Right lobe of liver (tissue), 6 donors: ENCODE data around the gene ITGA5. TPM values are rescaled to one million over a fixed set of nuclear protein-coding genes. Genes with fewer than 3 reads are reported as not detected.
A peak's percentile ranks its signal among the peaks of the same experiment; 100 is the strongest.

ENCODE experiments used
- ATAC-seq, 4 donors: fragments of 200-7000 bp; cut with Tn5 transposase; one replicate each; pipeline ENCODE4 v1.9.1; 2020; ENCODE audit warnings: mild to moderate bottlenecking in 4 of 4, moderate library complexity in 4 of 4
- DNase-seq, 3 donors: peaks; one replicate each; pipeline ENCODE4 v3.0.0-alpha.2; 2020
- H3K27ac ChIP-seq, 3 donors: fragments of 200-600 bp; one replicate each; pipeline ENCODE4 v1.8.0; 2022
- H3K27me3 ChIP-seq, 2 donors: fragments of 200-600 bp; one replicate each; pipeline ENCODE4 v1.8.0; 2022
- H3K36me3 ChIP-seq, 4 donors: fragments of 200-600 bp; sonication (generic) in 1 of 4; one replicate each; pipeline versions ENCODE4 v1.5.1 to v1.8.0; 2017 to 2022; ENCODE audit warnings: control low read depth in 1 of 4
- H3K4me1 ChIP-seq, 4 donors: fragments of 200-600 bp; sonication (generic) in 1 of 4; one replicate each; pipeline versions ENCODE4 v1.5.1 to v1.8.0; 2017 to 2022; ENCODE audit warnings: control low read depth in 1 of 4
- H3K4me3 ChIP-seq, 3 donors: fragments of 200-600 bp; one replicate each; pipeline ENCODE4 v1.8.0; 2022
- H3K9me3 ChIP-seq, 4 donors: fragments of 200-600 bp; sonication (generic) in 1 of 4; one replicate each; pipeline versions ENCODE4 v1.5.1 to v1.8.0; 2017 to 2022; ENCODE audit warnings: control low read depth in 1 of 4
- POLR2A ChIP-seq: fragments of 450-650 bp; IDR thresholded peaks from one replicate; pipeline ENCODE4 v1.6.1; 2017; ENCODE audit warnings: antibody characterized with exemption, mild to moderate bottlenecking
- WGBS: methylation state at CpG from one replicate; pipeline ENCODE4 v1.1.6; 2018; ENCODE audit warnings: low coverage, low lambda C conversion rate; ENCODE audit not compliant: insufficient coverage; ENCODE audit errors: missing lambda C conversion rate; 5-methylcytosine and 5-hydroxymethylcytosine counted together
- intact Hi-C, 2 donors: fragments of 100-400 bp; cut with DNase I; formaldehyde crosslinking; loops; one replicate each; pipeline versions ENCODE4 v1.11.2 to v1.14.1; 2022
- long read RNA-seq: library from polyadenylated mRNA; unstranded; transcript quantifications from one replicate; pipeline ENCODE4 v2.0.0, GENCODE V29; 2019
- total RNA-seq, 6 experiments: library from RNA; depleted of rRNA in 2 of 6; stranded (reverse); fragments of >200 nt in 2 of 6; fragmentation: NEBNext Ultra II Directional in 3 of 6; extraction: Animal tissue kit (Norgen Biotek cat#: 25700) in 3 of 6; gene quantifications; one replicate each; pipeline versions ENCODE4 v1.1.0 to v1.2.4, GENCODE V29; 2016 to 2023
- TF ChIP-seq, protein P1 (sequence below), 4 donors: fragments of 200-600 bp in 3 of 4; fragments of 450-650 bp in 1 of 4; IDR thresholded peaks; one replicate each; pipeline versions ENCODE4 v1.5.1 to v1.8.0; 2016 to 2022; ENCODE audit warnings: antibody characterized with exemption in 4 of 4, mild to moderate bottlenecking in 2 of 4
- donor health status: DM: no; HTN: yes; CAD: no.
- donor health status: DM: no; HTN: no; CAD: no.
- donor health status: DM: no; HTN: no; CAD: no.
- donor health status: DM: no; HTN: yes; CAD: no.
- donor health status: DM: no; HTN: yes; CAD: no.

The ITGA5 gene
- total RNA-seq: 10 to 100 TPM; 31.2 to 75.6 (median 35.5) TPM
- long read RNA-seq, partial matches to known transcripts: 1 of 3 reads
- long read RNA-seq, other reads (novel, unspliced or antisense): 2 of 3 reads

- intact Hi-C loops: no loop called here
- 2% methylated on average over 7 of the region's 46 CpGs for WGBS
- Histone ChIP-seq H3K4me3 (peak within 1 kb of the TSS; percentile 67 to 88 (median 70)), H3K9me3 (no peaks in the 10 kb centered on the region), H3K4me1 (peaks cover 0 to 32% (median 10%) of the 10 kb centered on the region in 4 donors), H3K27ac (peak within 1 kb of the TSS; percentile 79 to 89 (median 86)), H3K36me3 (no peaks in the 10 kb centered on the region), H3K27me3 (no peaks in the 10 kb centered on the region)
- DNase-seq (peak; percentile 87 to 89 (median 88)), ATAC-seq (peak; percentile 66 to 79 (median 70))
- peak; percentile 86 for TF ChIP-seq POLR2A
- TF ChIP-seq, protein P1, sequence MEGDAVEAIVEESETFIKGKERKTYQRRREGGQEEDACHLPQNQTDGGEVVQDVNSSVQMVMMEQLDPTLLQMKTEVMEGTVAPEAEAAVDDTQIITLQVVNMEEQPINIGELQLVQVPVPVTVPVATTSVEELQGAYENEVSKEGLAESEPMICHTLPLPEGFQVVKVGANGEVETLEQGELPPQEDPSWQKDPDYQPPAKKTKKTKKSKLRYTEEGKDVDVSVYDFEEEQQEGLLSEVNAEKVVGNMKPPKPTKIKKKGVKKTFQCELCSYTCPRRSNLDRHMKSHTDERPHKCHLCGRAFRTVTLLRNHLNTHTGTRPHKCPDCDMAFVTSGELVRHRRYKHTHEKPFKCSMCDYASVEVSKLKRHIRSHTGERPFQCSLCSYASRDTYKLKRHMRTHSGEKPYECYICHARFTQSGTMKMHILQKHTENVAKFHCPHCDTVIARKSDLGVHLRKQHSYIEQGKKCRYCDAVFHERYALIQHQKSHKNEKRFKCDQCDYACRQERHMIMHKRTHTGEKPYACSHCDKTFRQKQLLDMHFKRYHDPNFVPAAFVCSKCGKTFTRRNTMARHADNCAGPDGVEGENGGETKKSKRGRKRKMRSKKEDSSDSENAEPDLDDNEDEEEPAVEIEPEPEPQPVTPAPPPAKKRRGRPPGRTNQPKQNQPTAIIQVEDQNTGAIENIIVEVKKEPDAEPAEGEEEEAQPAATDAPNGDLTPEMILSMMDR (IDR thresholded peaks at IDR 0.05): no peak
Observed at GRCh38 chr12:54419088-54419887, at the start of gene ITGA5. Gene ITGA5, minus strand, starts transcription at chr12:54419266. Its CDS starts 68 bp downstream, at chr12:54419198.

DNA sequence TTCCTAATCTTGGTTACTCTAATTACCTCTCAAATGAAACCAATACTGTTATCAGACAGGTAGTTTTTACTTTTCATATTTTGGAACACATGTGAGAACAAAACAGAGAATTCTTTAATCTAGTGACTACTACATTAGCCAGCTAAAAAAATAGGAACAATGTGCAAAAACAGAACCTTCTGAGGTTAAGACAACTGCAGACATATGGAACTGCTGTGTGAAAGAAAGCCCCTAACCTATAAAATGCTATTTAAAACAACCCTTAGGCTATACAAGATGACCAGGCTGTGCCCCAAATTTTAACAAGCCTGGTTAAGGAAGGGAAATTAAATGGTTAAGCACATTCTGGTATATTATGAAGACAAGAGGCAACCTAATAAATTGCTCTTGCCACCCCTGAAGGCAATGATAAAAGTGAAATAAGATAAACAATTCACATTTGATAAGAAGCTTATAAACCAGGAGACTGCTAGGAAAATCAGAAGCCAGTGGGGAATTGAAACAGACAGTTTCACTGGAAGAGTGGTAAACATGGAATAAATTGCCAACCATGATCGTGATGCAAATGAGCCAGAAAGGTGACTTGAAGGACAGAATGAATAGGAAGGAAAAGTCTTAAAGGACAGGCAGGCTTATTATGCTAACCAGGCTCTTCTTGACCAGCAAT is 46.9 kb upstream of the ITGA5 start:
- Histone ChIP-seq H3K9me3 (no peaks in the 10 kb centered on the region), H3K36me3 (no peaks in the 10 kb centered on the region), H3K27me3 (no peaks in the 10 kb centered on the region), H3K4me1 (no peaks in the 10 kb centered on the region), H3K27ac (no peak overlapping the region), H3K4me3 (no peak overlapping the region)
- no peak for DNase-seq
- no peak for ATAC-seq
- intact Hi-C loops: no loop called here
- 40% methylated on average over 1 of the region's 1 CpG for WGBS
- TF ChIP-seq, protein P1 (IDR thresholded peaks at IDR 0.05): no peak
- no peak for TF ChIP-seq POLR2A

GRCh38 chr12:54463484-54463883 is 44.4 kb upstream of the ITGA5 start:
- intact Hi-C loops: no loop called here
- no peaks in the 10 kb centered on the region for H3K9me3 ChIP-seq
- H3K27me3 ChIP-seq: no peaks in the 10 kb centered on the region
- H3K36me3 ChIP-seq: no peaks in the 10 kb centered on the region
- TF ChIP-seq POLR2A: no peak
- TF ChIP-seq, protein P1 (IDR thresholded peaks at IDR 0.05): no peak
- H3K27ac ChIP-seq: no peak overlapping the region
- no peak overlapping the region for H3K4me3 ChIP-seq
- no peak for DNase-seq
- 30% methylated on average over 3 of the region's 3 CpGs for WGBS
- no peak for ATAC-seq
- no peaks in the 10 kb centered on the region for H3K4me1 ChIP-seq

DNA sequence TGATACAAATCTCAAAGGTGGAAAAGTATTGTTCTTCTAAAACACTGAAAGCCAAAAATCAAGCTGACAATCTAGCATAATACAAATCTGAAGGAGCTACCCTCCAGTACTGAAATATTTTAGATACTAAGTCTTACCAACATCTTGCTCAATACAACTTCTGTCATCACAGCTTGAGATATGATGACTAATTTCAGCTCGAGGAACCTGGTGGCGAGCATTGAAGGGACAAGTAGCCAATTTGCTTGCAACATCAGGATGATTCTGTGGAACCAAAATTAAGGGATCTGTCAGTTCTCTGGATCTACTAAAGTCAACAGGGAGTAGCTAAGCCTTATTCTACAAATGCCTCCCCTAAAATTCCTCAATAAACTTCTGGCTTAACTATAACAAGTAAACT is 44.0 kb upstream of the ITGA5 start:
- H3K4me1 ChIP-seq: no peaks in the 10 kb centered on the region
- ATAC-seq (peak in 1 of 4 donors; percentile 18), DNase-seq (no peak)
- intact Hi-C loops: no loop called here
- H3K36me3 ChIP-seq: no peaks in the 10 kb centered on the region
- H3K27me3 ChIP-seq: no peaks in the 10 kb centered on the region
- H3K27ac ChIP-seq: no peak overlapping the region
- WGBS: 41% methylated on average over 2 of the region's 2 CpGs
- TF ChIP-seq, protein P1 (IDR thresholded peaks at IDR 0.05): no peak
- TF ChIP-seq POLR2A: no peak
- no peak overlapping the region for H3K4me3 ChIP-seq
- no peaks in the 10 kb centered on the region for H3K9me3 ChIP-seq
